Dedifferentiated amniotic fluid mesenchymal stem cell (primary cell): ENCODE measurements around the gene ARSJ.
"Not testable (repeated sequence)": the region's sequence is repeated elsewhere in the genome, so short reads cannot be mapped to it uniquely, and the experiment has no call there.

ENCODE experiments used
- DNase-seq: peaks from one replicate; pipeline ENCODE4 v3.0.0-alpha.2; 2016; ENCODE audit errors: extremely low spot score

ARSJ gene

DNA sequence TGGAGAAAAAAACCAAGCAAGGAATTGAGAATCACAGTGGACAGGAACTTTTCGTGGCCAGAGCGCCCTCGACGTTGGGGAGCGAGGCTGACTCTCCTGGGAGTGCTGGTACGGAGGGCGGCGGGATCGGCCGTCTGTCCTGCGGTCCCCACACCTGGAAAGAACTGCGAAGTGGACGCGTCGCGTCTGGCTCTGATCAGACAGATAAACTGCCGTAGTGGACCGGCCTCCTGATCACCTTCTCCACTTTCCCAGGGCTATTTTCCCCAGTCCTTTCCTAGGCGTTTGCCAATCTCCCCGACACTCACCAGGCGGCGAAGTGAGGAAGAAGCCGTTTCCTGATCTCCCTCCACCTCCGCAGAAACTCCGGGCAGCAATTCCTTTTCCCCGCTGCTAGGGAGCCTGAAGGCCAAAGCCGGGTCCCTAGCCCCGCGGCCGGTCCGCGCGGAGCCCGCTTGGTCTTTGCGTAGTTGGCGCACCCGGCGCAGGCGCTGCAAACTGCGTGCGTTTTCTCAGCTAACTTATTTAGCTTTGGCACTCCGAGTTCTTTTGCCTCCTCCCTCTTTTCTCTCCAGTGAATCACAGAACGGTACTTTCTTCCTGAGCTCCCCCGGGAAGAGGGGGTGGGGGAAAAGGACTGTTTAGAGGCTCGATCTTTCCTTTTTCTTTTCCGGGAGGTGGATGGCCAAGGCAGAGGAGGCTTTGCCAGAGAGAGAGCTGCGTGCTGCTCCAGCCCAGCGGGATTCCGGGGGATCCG lies at the start of gene ARSJ:
Gene ARSJ (minus strand): TSS at position 500 of the 757 bp plus-strand sequence. CDS start 813 bp downstream, outside the sequence.
- peak; percentile 66 for DNase-seq

DNA sequence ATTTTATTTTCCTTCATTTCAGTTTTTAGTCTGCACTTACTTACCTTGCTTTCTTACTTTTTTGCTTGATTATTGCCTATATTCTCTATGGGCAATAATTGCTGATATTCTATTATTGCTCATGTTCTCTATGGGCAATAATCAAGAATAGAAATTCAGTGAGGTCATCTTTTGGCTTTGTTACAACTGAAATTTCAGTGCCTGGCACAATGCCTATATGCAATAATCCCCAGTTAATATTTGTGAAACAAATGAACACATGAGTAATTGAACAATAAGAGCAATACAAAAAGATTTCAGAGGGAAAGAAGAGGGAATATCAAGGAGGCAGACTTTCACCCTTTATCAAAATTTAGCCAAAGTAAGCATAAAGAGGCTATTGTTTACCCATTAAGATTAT lies 48.6 kb upstream of the ARSJ start:
- no peak for DNase-seq

DNA sequence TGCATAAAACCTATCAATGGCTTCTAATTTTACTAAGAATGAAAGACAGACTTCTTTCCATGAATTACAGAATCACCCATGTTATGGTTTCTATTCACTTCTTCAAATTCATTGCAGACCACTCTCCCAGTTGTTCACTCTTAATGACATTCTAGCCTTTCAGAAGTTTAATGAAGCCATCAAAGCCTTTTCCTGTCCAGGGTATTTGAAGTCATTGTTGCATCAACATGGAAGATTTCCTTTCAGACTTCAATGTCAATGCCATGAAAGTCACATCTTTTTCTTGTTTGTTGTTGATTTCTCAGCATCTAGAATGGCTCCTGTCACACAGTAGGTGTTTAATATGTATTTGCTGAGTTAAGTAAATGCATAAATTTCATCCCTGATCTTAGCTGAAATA lies 48.1 kb upstream of the ARSJ start:
- no peak for DNase-seq

DNA sequence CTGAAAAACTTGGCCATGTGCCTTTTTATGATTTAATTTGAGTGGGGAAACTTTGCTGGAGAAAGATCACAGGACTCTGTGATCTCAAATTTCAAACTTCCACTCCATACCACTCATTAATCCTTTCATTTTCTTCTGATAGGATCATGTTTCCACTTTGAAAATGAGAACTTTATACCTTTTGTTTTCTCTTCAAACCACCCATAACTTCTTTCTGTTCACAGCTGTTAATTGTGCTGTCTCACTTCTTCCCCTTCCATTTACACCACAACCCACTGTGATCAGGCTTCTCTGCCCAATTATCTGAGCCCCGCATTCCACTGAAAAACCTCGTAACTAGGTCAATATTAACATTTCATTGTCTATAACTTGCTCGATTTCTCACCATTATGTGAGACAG lies 47.0 kb upstream of the ARSJ start:
- no peak for DNase-seq

DNA sequence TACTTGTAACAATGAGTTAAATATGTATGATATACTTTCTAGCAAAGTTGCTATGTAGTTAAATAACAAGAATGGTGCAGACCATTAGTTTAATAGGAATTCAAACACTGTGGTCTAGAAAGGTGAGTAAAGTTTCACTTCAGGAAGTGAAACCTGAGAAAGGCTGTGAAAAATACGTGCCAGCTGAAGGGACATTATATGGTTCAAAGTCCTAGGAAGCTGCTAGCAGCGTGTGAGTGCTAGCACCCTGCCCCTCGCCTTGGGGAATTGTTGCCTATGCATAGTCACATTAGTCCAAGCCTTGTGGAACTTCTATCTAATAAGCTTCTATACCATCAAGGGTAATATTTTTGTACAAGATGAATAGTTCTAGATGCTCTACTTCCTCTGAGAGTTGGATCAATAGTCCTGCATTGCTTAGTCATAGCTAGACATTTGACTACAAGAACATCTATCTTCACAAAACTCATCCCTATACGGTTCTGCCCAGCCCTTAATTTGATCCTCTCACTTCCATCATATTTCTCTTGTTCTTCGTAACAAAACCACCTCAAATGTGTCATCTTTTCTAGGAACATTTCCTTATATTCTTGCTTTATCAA lies 45.8 kb upstream of the ARSJ start:
- DNase-seq, result no peak

DNA sequence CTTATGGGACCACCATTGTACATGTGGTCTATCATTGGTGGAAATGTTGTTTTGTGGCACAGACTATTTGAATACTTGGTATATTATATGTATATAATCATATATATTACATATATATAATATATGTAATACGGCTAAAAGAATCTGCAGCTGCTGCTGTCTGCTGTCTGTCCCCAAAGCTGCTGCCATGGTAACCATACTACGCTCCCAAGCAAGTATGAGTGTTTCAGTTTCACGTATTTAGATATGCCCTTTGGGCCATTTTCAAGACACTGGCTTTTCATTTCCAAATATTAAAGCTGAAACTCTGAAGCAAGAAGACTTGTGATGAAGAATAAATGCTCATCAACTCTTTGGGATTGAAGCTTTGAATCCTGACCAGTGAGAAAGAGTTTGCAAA lies 42.0 kb upstream of the ARSJ start:
- no peak for DNase-seq

DNA sequence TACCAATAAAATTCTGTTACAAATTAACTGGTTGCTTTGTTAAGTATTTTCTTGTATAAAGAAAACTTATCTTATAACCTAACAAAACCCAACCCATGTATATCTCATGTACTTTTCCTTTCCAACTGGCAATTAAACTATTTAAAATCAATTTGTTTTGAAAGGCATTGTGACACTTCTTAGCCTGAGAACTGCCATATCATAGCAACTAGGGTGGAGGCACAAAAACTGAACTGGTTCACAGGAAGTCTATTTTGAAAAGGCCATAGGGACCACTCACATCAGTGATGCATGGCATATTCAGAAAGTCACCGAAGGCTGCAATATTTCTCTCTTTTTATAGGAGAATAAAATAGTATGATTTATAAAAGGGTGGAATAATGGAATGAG lies 40.5 kb upstream of the ARSJ start:
- DNase-seq, result no peak

DNA sequence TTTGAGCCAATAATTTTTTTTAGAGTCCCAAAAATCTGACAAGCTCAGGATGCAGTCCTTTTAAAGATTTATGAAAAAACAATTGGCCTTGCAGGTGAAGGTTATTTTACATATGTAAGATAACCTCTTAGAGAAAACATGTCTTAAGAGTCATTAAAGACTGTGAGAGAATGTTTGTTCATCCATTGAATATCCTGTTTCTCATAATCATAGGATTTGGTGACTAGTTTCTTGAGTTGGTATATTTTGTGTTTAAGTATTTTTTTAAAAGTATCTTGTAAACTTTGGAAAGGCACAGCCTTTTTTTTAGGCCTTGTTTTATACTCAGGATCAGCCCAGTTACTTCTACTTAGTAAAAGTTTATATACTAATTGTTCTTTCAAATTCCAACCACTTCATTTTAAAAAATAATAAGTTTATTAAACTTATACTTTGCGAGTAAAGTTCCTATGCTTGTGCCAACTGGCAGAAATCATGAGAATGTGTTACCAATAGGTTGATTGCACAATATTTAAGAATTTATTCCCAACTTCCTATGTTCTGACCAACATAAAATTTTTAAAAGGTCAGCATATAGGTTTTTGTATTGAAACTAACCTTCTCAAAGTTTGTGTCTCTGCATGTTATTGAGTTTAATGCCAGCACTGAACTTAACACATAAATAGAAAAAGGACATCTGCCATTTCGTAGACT lies 40.0 kb upstream of the ARSJ start:
- DNase-seq, result no peak

DNA sequence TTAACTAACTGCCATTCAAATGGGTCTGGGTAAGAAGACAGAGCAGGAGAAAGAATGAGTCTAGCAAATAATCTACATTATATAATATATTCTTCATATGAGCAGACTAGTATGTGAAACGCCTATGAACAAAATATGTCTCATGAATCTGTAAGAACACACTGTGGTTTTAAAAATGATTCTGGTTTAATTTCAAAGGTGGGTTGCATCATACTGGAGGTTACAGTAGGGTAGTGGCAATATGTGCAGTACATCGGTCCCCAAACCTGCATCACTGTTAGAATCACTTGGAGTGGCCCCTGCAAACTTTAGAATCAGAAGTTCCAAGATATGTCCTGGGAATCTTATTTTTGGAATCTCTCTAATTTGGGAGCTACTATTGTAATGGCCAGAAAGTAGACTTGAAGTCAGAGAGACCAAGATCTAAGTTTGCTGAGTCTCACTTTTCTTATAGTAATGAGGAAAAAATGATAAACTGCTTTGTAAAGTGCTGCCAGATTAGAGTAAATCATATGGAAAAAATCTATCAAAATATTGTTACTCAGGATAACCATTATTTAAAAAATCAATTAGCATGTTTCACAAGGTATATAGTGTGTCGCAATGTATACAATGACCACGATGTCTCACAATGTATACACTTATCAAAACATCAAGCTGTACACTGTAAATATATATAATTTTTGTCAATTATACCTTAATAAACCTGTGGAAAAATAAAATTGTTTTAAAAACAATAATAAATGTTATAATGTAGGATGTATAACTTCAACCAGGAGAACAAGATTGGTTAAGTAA lies 37.9 kb upstream of the ARSJ start:
- no peak for DNase-seq

DNA sequence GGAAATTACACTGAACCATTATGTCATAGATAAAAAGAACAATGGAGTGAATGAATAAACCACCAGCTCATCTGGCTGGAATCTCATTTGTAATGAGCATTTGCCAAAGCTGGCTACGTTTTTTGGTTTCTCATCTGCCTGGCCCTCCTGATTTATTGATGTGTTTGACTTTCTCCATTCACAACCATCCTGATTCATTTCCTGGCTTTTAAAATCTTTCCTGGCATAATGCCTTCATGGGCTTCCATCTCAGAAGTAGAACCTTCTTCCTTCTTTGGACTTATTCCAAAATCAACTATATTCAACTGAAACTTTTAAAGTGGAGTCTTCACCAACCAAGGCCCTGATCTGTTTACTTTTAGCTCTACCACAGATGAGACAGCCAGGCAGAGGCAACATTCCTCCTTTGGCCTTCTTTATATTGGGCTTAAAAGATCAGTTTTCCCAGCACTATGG lies 36.0 kb upstream of the ARSJ start:
- DNase-seq, result peak; percentile 64

DNA sequence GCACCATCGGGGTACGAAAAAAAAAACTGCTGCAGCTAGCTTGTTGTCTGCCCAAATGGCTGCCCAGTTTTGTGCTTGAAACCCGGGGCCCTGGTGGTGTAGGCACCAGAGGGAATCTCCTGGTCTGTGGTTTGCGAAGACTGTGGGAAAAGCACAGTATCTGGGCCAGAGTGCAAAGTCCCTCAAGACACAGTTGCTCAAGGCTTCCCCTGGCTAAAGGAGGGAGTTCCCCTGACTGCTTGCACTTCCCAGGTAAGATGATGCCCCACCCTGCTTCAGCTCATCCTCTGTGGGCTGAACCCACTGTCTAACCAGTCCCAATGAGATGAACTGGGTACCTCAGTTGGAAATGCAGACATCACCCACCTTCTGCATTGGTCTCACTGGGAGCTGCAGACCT lies 33.8 kb upstream of the ARSJ start:
- DNase-seq, result not testable (repeated sequence)

DNA sequence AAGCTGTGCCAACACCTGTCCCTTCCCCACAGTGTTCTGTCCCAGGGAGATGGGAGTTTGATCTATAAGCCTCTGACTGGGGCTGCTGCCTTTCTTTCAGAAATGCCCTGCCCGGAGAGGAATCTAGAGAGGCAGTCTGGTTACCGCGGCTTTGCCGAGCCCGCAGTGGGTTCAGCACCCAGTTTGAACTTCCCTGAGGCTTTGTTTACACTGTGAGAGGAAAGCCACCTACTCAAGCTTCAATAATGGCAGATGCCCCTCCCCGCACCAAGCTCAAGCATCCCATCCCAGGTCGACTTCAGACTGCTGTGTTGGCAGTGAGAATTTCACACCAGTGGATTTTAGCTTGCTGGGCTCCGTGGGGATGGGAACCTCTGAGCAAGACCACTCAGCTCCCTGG lies 33.3 kb upstream of the ARSJ start:
- no peak for DNase-seq

DNA sequence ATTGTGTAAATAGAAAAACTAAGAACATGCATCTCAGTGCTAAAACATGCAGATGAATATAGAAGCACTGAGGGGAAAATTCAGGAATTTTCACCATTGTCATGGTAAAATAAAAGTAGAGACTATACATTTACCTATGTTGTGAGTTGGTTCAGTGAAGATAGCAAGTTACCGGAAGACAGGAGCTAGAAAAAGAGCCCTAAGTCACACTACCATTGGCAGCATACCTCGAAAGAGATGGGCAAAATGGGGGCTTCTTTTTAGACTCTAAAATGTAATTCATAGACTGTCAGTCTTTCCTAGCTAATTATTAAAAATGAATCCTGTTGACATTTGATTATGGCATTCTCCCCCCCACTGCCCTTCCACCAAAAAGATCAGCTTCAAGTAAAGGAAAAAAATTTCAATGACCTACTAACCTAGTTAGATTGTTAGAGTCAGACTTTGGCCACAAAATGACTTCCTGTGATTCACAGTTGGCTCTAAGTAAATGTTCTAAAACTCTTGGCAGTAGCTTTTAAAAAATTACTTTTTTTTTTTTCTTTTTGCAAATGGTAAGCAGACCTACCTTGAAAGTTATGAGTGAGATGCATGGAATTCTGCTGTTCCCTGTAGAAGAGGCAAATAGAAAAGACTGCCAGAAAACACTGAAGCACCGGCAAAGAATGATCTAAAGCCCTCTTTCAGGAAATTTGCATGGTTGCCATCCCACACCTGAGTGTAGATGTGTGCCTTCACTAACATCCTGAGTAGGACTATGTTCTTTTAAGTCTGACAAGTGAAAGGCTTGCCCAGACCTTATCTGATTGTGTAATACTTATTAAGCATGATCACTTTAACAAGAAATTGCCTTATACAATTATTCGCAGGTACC lies 26.4 kb upstream of the ARSJ start:
- DNase-seq, result no peak

DNA sequence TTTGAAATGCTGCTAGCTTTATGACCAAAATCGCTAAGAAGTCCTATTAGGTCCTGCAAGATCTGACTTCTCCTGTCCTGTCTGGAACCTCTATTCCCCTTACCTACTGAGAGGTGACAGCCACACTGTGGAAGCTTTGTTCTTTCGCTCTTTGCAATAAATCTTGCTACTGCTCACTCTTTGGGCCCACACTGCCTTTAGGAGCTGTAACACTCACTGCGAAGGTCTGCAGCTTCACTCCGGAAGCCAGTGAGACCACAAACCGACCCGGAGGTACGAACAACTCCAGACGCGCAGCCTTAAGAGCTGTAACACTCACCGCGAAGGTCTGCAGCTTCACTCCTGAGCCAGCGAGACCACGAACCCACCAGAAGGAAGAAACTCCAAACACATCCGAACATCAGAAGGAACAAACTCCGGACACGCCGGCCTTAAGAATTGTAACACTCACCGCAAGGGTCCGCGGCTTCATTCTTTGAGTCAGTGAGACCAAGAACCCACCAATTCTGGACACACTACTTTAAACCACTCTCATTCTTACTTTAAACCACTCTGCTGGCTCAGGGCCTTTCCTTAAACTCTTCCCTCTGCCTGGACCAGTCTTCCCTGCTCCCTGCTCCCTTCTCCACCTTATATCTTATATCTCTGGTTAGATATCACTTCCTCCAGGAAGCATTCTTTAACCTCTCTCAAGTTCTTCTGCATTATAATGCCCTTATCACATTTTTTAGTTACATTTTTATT lies 25.2 kb upstream of the ARSJ start:
- DNase-seq, result not testable (repeated sequence)

DNA sequence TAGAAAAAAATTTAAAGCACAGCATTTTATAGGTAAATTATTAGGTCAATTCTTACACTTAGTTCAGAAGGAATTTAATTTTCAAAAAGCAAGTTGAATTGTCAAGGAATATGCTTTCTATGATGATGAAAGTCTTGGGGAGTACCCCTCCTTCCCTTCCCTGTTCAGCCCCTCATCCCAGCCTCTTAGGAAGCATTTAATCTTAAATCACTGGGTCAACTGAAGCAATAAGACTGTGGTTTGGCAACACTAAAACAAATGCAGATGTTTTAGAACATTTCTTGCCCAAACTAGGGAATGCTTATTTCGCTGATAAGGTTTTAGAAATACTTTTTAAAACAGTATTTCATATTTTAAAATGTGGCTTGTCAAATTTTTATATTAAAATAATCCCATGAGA lies 19.1 kb upstream of the ARSJ start:
- DNase-seq, result peak; percentile 45

DNA sequence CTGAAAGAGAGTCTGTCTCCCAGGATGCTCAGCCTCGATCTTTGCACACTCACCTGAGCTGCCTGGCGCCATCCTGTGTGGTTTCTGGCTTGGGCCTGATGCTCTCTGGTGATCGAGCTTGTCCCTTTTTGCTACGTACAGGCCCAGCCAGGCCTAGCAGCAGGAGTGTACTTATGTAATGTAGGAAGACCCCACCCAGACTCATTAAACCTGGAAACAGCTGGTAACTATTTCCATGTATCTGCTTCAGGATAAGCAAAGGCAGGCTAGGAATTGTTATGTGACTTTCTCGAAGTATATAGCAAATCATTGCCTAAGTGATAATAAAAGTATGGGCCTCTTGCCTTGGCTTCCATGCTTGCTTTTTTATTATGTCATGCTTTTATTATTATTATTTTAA lies 18.6 kb upstream of the ARSJ start:
- peak; percentile 14 for DNase-seq

DNA sequence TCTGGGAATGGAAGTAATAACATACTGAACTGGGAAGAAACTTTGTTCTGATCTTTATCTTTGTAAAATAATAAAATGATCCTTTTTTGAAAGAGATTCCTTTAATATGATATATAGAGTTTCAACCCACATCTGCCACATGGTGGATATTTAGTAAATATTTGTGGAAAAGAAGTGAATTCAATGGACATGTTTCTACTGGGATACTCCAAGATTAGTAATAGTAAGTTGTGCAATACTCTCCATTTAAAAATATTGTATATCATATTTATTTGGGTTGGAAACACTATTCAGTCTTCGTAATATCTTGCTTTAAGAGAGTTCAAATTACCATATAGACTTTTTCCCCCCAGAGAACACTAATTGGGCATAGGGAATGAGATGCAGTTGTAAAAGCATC lies 17.8 kb upstream of the ARSJ start:
- peak; percentile 14 for DNase-seq

DNA sequence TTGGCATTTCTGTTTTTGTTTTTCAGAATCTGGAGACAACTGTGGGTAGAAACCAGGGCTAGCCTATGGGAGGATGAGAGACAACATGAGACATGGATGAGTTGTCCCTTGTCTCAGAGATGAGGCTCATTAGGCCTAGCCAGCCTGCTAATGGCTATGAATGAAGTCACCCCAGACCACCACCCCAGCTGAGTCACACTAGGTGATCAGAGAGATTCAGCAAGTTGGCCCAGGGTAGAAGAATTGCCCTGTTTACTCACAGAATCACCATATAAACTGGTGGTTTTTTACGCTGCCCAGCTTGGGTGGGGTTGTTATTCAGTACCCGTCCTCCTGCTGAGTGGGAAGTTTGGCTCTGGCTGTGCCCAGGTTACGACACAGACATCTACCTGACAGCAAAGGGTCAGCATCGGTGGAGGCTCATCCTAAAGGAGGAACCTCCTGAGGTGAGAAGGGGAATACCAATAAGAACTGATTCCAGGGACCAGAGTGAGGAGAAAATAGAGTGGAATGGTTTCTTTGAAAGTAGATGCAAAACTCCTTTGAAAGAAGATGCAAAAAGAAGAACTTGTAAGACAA lies 17.2 kb upstream of the ARSJ start:
- DNase-seq, result peak; percentile 8

DNA sequence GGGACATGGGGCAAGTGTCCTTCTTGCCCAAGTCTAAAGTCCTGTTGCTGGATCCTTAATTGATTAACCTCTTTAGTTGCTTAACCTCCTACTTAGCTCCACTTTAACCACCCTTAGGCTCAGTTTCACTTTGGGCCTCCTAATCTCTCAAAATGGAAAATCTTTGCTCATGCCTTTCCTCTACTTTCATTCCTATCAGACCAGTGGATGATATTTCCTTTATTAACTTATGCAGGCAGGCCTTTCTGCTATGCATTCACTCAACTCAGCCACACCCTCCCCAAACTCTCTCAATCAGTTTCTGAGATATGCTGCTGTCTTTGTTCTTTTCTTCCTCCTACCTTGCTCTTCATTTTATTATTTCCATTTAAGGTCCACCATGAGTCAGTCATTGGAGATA lies 14.4 kb upstream of the ARSJ start:
- DNase-seq, result no peak

DNA sequence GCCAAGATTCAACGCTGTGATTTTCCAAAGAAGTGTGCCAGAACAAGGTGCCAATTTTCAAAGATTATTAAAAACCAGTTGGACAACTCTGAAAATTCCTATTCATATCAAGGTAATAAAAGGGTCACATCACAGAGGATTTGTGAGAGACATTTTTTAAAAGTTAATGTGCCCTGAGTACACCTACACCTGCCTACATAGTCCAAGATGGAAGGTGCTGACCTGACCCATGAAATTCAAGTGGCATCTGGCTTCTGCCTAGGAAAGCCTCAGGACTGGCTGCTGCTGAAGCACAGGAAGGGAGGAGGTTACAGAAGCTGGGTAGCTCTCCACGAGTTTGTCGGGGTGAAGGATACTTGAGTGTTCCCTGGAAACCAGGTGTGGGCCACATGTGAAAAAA lies 11.4 kb upstream of the ARSJ start:
- no peak for DNase-seq
